ENCODE results near the gene TMEM182.

- TF ChIP-seq POLR2A (IDR thresholded peaks at IDR 0.05) (no peak), CTCF (IDR thresholded peaks at IDR 0.05) (no peak), POLR2AphosphoS5 (IDR thresholded peaks at IDR 0.05; ENCODE audit: insufficient read depth in 1 of 2, low read depth in 1 of 2) (no peak)
Observed at GRCh38 chr2:102718387-102719316, 43.2 kb upstream of the TMEM182 start.
